ENCODE data around the gene CHL1.

GRCh38 chr3:396293-396692 lies 199.7 kb downstream of the CHL1 start:
- no peak for TF ChIP-seq POLR2A (IDR thresholded peaks at IDR 0.05; ENCODE audit: low read length)
- no peak for TF ChIP-seq GATA1 (IDR thresholded peaks at IDR 0.05; ENCODE audit: low read depth, low read length)

All from erythroblast (primary cell).